Parathyroid adenoma (tissue), 2 donors: Measurements from ENCODE around the gene RASA1.

ENCODE experiments used
- H2AFZ ChIP-seq: fragments of 300-600 bp; sonication (generic); one replicate; pipeline ENCODE4 v1.7.0; 2017; ENCODE audit warnings: antibody characterized with exemption, mild to moderate bottlenecking
- H3K27ac ChIP-seq: fragments of 300-600 bp; sonication (generic); one replicate; pipeline ENCODE4 v1.7.0; 2017
- H3K27me3 ChIP-seq: fragments of 300-600 bp; sonication (generic); one replicate; pipeline ENCODE4 v1.7.0; 2017; ENCODE audit warnings: low read length; ENCODE audit not compliant: control insufficient read depth, insufficient read depth
- H3K36me3 ChIP-seq: fragments of 300-600 bp; sonication (generic); one replicate; pipeline ENCODE4 v1.7.0; 2017; ENCODE audit warnings: low read length; ENCODE audit not compliant: control insufficient read depth, insufficient read depth
- H3K4me1 ChIP-seq: fragments of 300-600 bp; sonication (generic); one replicate; pipeline ENCODE4 v1.7.0; 2017; ENCODE audit warnings: control low read depth
- H3K4me2 ChIP-seq: fragments of 300-600 bp; sonication (generic); one replicate; pipeline ENCODE4 v1.7.0; 2017; ENCODE audit warnings: low read length
- H3K4me3 ChIP-seq: fragments of 300-600 bp; sonication (generic); one replicate; pipeline ENCODE4 v1.7.0; 2017; ENCODE audit warnings: low read depth, low read length
- H3K79me2 ChIP-seq: fragments of 300-600 bp; sonication (generic); one replicate; pipeline ENCODE4 v1.7.0; 2017; ENCODE audit warnings: control low read depth
- H3K9ac ChIP-seq: fragments of 300-600 bp; sonication (generic); one replicate; pipeline ENCODE4 v1.7.0; 2017; ENCODE audit warnings: mild to moderate bottlenecking
- H3K9me3 ChIP-seq: fragments of 300-600 bp; sonication (generic); one replicate; pipeline ENCODE4 v1.7.0; 2017; ENCODE audit warnings: low read length; ENCODE audit not compliant: control insufficient read depth
- TF ChIP-seq, protein P1 (sequence below): fragments of 300-600 bp; sonication (generic); IDR thresholded peaks from one replicate; pipeline ENCODE4 v1.7.0; 2017; ENCODE audit warnings: antibody characterized with exemption, mild to moderate bottlenecking
- donor health status: primary hyperparathyroidism.

Gene RASA1

DNA sequence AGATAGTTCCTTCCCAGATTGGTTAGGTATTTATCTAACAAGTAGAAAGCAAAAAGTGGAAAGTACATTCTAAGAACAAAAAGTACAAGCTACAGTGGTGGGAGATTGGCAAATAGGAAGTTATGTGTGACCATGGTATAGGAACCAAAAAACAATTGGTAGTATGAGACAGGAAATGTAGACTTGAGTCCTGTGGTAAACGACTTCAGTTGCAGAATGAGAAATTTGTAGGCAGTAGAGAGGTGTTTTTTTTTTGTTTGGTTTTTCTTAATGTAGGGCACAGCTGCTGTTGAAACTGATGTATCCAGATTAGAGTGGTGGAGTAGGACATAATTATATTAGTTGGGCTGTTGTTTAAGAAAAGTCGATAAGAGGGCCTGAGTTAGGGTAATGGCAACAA, 73.0 kb downstream of the RASA1 start:
- H3K27ac ChIP-seq, result no peak overlapping the region
- no peak overlapping the region for H2AFZ ChIP-seq
- no peaks in the 10 kb centered on the region for H3K79me2 ChIP-seq
- H3K36me3 ChIP-seq, result no peaks in the 10 kb centered on the region
- H3K9ac ChIP-seq, result no peak overlapping the region
- H3K27me3 ChIP-seq, result no peaks in the 10 kb centered on the region
- H3K4me3 ChIP-seq, result no peak overlapping the region
- H3K4me2 ChIP-seq, result no peak overlapping the region
- no peaks in the 10 kb centered on the region for H3K4me1 ChIP-seq
- no peaks in the 10 kb centered on the region for H3K9me3 ChIP-seq
- TF ChIP-seq, protein P1, sequence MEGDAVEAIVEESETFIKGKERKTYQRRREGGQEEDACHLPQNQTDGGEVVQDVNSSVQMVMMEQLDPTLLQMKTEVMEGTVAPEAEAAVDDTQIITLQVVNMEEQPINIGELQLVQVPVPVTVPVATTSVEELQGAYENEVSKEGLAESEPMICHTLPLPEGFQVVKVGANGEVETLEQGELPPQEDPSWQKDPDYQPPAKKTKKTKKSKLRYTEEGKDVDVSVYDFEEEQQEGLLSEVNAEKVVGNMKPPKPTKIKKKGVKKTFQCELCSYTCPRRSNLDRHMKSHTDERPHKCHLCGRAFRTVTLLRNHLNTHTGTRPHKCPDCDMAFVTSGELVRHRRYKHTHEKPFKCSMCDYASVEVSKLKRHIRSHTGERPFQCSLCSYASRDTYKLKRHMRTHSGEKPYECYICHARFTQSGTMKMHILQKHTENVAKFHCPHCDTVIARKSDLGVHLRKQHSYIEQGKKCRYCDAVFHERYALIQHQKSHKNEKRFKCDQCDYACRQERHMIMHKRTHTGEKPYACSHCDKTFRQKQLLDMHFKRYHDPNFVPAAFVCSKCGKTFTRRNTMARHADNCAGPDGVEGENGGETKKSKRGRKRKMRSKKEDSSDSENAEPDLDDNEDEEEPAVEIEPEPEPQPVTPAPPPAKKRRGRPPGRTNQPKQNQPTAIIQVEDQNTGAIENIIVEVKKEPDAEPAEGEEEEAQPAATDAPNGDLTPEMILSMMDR, result no peak

DNA sequence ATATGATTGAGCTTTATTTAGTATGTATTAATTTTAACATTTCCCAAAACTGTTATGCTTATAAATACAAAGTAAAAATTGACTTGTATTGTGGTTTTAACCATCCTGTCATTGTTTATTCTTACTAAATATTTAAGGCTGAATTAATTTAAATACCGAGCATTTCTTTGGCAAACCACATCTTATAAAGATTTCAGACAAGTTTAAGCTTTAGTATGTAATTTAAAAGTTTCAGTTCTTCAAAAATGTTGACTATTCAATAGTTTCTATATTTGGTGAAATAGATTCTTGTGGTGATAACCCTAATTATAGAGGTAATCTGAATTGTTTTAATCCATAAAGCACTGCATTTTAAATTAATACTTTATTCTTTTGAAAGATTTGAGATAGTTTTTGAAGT, 79.6 kb downstream of the RASA1 start:
- Histone ChIP-seq H3K27ac (no peak overlapping the region), H3K9ac (no peak overlapping the region), H3K4me1 (no peaks in the 10 kb centered on the region), H3K4me3 (no peak overlapping the region), H3K27me3 (no peaks in the 10 kb centered on the region), H3K79me2 (no peaks in the 10 kb centered on the region), H3K9me3 (no peaks in the 10 kb centered on the region), H2AFZ (no peak overlapping the region), H3K36me3 (no peaks in the 10 kb centered on the region), H3K4me2 (no peak overlapping the region)
- TF ChIP-seq, protein P1, result no peak

DNA sequence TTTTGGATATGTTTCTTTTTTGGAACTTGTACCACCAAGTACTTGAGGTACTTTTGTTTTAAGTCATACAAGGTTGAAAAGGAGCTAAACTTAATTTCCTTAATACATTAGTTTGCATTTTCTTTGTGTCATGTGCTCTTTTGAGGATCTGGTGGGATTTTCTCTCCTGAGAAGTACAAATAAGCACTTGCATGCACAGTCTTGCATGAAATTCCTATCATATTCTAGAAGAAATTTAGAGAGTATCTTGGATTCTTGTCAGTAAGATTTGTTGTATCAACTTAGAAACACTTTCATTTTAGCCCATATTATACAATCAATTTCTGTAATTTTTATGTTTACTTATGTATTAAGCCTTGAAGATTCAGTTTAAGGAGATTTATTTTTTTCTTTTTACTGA, 80.2 kb downstream of the RASA1 start:
- no peak overlapping the region for H3K27ac ChIP-seq
- no peaks in the 10 kb centered on the region for H3K79me2 ChIP-seq
- no peak overlapping the region for H3K9ac ChIP-seq
- H3K9me3 ChIP-seq, result no peaks in the 10 kb centered on the region
- TF ChIP-seq, protein P1, result no peak
- H3K4me1 ChIP-seq, result no peaks in the 10 kb centered on the region
- no peaks in the 10 kb centered on the region for H3K27me3 ChIP-seq
- H2AFZ ChIP-seq, result no peak overlapping the region
- no peak overlapping the region for H3K4me2 ChIP-seq
- no peaks in the 10 kb centered on the region for H3K36me3 ChIP-seq
- no peak overlapping the region for H3K4me3 ChIP-seq

DNA sequence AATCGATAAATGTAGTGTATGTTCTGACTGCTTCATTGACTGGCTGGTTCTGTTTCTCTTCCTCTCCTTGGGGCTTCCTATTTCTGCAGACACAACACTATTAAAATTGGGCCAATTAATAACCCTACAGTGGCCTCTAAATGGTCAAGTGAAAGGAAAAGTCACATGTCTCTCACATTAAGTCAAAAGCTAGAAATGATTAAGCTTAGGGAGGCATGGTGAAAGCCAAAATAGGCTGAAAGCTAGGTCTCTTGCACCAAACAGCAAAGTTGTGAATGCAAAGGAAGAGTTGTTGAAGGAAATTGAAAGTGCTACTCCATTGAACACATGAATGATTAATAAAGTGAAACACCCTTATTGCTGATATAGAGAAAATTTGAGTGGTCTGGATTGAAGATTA, 86.8 kb downstream of the RASA1 start:
- Histone ChIP-seq H3K9ac (no peak overlapping the region), H3K9me3 (no peaks in the 10 kb centered on the region), H3K36me3 (no peaks in the 10 kb centered on the region), H3K27me3 (no peaks in the 10 kb centered on the region), H3K27ac (no peak overlapping the region), H3K4me1 (no peaks in the 10 kb centered on the region), H2AFZ (no peak overlapping the region), H3K4me3 (no peak overlapping the region), H3K79me2 (no peaks in the 10 kb centered on the region), H3K4me2 (no peak overlapping the region)
- TF ChIP-seq, protein P1, result no peak

DNA sequence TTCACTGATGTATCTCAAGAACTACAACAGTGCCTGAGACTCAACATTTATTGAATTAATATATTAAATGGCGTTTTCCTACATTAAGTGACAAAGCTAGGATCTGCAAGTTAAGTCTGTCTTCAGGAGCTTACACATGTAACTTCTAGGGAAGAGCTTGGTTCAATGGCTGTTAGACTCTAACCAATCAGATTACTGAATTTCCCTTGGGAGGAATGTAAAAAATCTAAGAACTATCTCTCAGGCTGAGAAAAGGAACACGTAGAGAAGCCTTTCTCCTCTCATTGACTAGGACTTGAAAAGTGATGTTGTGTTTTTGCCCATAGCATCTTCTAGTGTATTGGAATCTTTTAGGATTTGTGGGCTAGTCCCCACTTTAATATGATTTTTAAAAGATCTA, 91.4 kb downstream of the RASA1 start:
- TF ChIP-seq, protein P1, result no peak
- Histone ChIP-seq H3K27ac (no peak overlapping the region), H3K4me2 (no peak overlapping the region), H3K9ac (no peak overlapping the region), H3K27me3 (no peaks in the 10 kb centered on the region), H2AFZ (no peak overlapping the region), H3K36me3 (no peaks in the 10 kb centered on the region), H3K9me3 (no peaks in the 10 kb centered on the region), H3K79me2 (no peaks in the 10 kb centered on the region), H3K4me1 (no peaks in the 10 kb centered on the region), H3K4me3 (no peak overlapping the region)
